Measurements from ENCODE around the gene TRAK2. TPM values are rescaled to one million over a fixed set of nuclear protein-coding genes. Genes with fewer than 3 reads are reported as not detected.

The TRAK2 gene
- total and polyA plus RNA-seq, 2 of the 13 experiments (the other 11 are each of a cell fraction or from before 2014, with no cell fraction given) = 7.7 to 21.0 TPM

- no peak for TF ChIP-seq HMG20B (CRISPR knock-in tag; conservative IDR thresholded peaks at IDR 0.05)
- TF ChIP-seq ARID4A (CRISPR knock-in tag; IDR thresholded peaks at IDR 0.05; ENCODE audit: borderline replicate concordance) = 0 out of 2 replicates have a peak, but pooled peaks have one; percentile 1
- peak; percentile 93 for TF ChIP-seq SMC3 (IDR thresholded peaks at IDR 0.05; ENCODE audit: low read length)
- TF ChIP-seq ZNF326 (CRISPR knock-in tag; IDR thresholded peaks at IDR 0.05; ENCODE audit: borderline replicate concordance) = no peak
- TF ChIP-seq POGK (CRISPR knock-in tag; conservative IDR thresholded peaks at IDR 0.05) = no peak
- no peak for TF ChIP-seq KDM1A (CRISPR knock-in tag; IDR thresholded peaks at IDR 0.05)
- TF ChIP-seq STAT5B (CRISPR knock-in tag; IDR thresholded peaks at IDR 0.05) = no peak
- no peak for TF ChIP-seq TERF1 (CRISPR knock-in tag; IDR thresholded peaks at IDR 0.05)
- TF ChIP-seq ZSCAN9 (CRISPR knock-in tag; IDR thresholded peaks at IDR 0.05; ENCODE audit: borderline replicate concordance) = no peak
- peak; percentile 81 for TF ChIP-seq STAG1 (CRISPR knock-in tag; IDR thresholded peaks at IDR 0.05)
- no peak for TF ChIP-seq MYC (CRISPR knock-in tag; IDR thresholded peaks at IDR 0.05; ENCODE audit: borderline replicate concordance)
- no peak for TF ChIP-seq FOXO4 (CRISPR knock-in tag; conservative IDR thresholded peaks at IDR 0.05)
- TF ChIP-seq MTERF4 (CRISPR knock-in tag; IDR thresholded peaks at IDR 0.05) = no peak
- no peak for TF ChIP-seq MEIS2 (CRISPR knock-in tag; IDR thresholded peaks at IDR 0.05)
- TF ChIP-seq ZNF547 (CRISPR knock-in tag; IDR thresholded peaks at IDR 0.05) = no peak
- TF ChIP-seq ERF (CRISPR knock-in tag; IDR thresholded peaks at IDR 0.05) = no peak
- no peak for TF ChIP-seq TCF7 (IDR thresholded peaks at IDR 0.05; ENCODE audit: low read depth)
- no peak for TF ChIP-seq SAFB2 (CRISPR knock-in tag; IDR thresholded peaks at IDR 0.05; ENCODE audit: borderline replicate concordance, low read depth)
- no peak for TF ChIP-seq FOXK2 (IDR thresholded peaks at IDR 0.05)
These were observed 87.2 kb downstream of the TRAK2 start (continued) for GRCh38 chr2:201363857-201364560.

All from HepG2 (cell line).